22Rv1 (cell line): ENCODE data around the gene FAM24A.

ENCODE experiments used
- CTCF ChIP-seq: fragments of 450-650 bp; IDR thresholded peaks from 2 replicates; pipeline ENCODE4 v1.5.1; 2017; ENCODE audit warnings: mild to moderate bottlenecking
- ZFX ChIP-seq: fragments of 450-650 bp; IDR thresholded peaks from 2 replicates; pipeline ENCODE4 v1.6.1; 2017; ENCODE audit warnings: antibody characterized with exemption, borderline replicate concordance

- TF ChIP-seq CTCF (no peak), ZFX (no peak)
Measured at GRCh38 chr10:122939856-122940543, 29.6 kb downstream of the FAM24A start.
